Erythroblast (primary cell): ENCODE data around the gene ILK.

ENCODE experiments used
- GATA1 ChIP-seq: IDR thresholded peaks from 2 replicates; pipeline ENCODE4 v1.6.1; 2011; ENCODE audit warnings: low read depth, mild to moderate bottlenecking, control low read depth, low read length, moderate library complexity
- POLR2A ChIP-seq: IDR thresholded peaks from 2 replicates; pipeline ENCODE4 v1.6.1; 2011; ENCODE audit warnings: mild to moderate bottlenecking, low read length

DNA sequence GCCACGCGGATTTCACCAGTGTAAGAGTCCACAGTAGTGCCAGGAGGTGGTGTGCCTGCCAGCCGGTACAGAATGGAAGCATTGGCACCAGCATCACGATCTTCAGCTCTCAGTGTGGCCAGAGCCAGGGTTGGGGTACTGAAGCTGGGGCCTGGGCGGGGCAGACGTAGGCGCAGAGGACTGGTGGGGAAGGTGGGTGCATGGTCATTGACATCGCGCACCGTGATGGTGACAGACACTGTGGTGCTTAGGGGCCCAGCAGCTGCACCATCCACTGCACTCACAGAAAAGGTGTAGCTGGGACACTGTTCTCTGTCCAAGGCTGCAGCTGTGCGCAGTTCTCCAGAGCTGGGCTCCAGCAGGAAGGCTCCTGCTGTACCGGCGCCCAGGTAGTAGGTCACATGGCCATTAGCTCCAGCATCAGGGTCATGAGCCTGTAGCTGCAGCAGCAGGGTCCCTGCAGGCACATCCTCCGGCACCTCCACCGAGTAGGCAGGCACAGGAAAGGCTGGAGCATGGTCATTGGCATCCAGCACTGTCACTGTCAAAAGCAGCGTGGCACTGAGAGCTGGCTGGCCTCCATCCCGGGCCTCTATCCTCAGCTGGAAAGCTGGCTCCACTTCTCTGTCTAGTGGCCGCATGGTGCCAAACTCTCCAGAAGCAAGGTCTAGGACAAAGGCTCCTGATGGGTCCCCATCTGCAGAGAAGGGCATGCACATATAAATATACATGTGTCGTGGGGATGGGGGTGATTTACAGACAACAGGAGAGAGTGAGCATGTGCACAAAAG, 23.6 kb downstream of the ILK start:
- TF ChIP-seq POLR2A (no peak), GATA1 (no peak)
